PC-9 (cell line): ENCODE data around the gene SMAP1. TPM values are rescaled to one million over a fixed set of nuclear protein-coding genes. Genes with fewer than 3 reads are reported as not detected.

ENCODE experiments used
- BruUV-seq: library from RNA; stranded (reverse); fragments of 400-500 nt; replicated peaks from 2 replicates; lab custom pipeline; 2021; lab: Mats Ljungman, UMichigan
- CTCF ChIA-PET: fragments of 300-600 bp; sonication (Branson Sonifier 250); formaldehyde crosslinking; loops from one replicate; lab custom pipeline; 2022; ENCODE audit warnings: antibody characterized with exemption; lab: Charles Lee
- POLR2A ChIA-PET: fragments of 300-600 bp; sonication (Branson Sonifier 250); formaldehyde crosslinking; loops from one replicate; lab custom pipeline; 2022; ENCODE audit warnings: antibody characterized with exemption; ENCODE audit not compliant: unreplicated experiment; lab: Charles Lee
- DNase-seq, 2 experiments: peaks; one replicate each; pipeline versions ENCODE4 v3.0.0 to v3.0.0-alpha.2; 2015 to 2022; ENCODE audit warnings: mixed read lengths in 1 of 2
- H2AFZ ChIP-seq: fragments of 200-600 bp; sonication (generic); 2 replicates; pipeline ENCODE4 v1.8.1; 2017; ENCODE audit warnings: antibody characterized with exemption
- H3F3A ChIP-seq: fragments of 200-600 bp; sonication (generic); 2 replicates; pipeline ENCODE4 v1.8.1; 2017; ENCODE audit warnings: antibody characterized with exemption, mild to moderate bottlenecking, low read depth; ENCODE audit not compliant: insufficient read depth
- H3K27ac ChIP-seq: fragments of 200-600 bp; sonication (generic); 2 replicates; pipeline ENCODE4 v1.6.1; 2016; ENCODE audit warnings: mixed run types
- H3K27me3 ChIP-seq: fragments of 200-600 bp; sonication (generic); 2 replicates; pipeline ENCODE4 v1.6.1; 2016; ENCODE audit warnings: low read depth, mixed run types; ENCODE audit not compliant: insufficient read depth
- H3K36me3 ChIP-seq: fragments of 200-600 bp; sonication (generic); 2 replicates; pipeline ENCODE4 v1.6.1; 2016; ENCODE audit warnings: low read depth, mixed run types
- H3K4me1 ChIP-seq: fragments of 200-600 bp; sonication (generic); replicated peaks from 2 replicates; pipeline ENCODE4 v1.6.1; 2016; ENCODE audit warnings: mixed run types; ENCODE audit not compliant: insufficient read depth
- H3K4me2 ChIP-seq: fragments of 200-600 bp; sonication (generic); 2 replicates; pipeline ENCODE4 v1.6.1; 2017; ENCODE audit warnings: mixed run types
- H3K4me3 ChIP-seq: fragments of 200-600 bp; sonication (generic); 2 replicates; pipeline ENCODE4 v1.6.1; 2016; ENCODE audit warnings: mixed run types
- H3K79me2 ChIP-seq: fragments of 200-600 bp; sonication (generic); 2 replicates; pipeline ENCODE4 v1.6.1; 2017; ENCODE audit warnings: low read depth, mixed run types
- H3K9me2 ChIP-seq: fragments of 200-600 bp; sonication (generic); 2 replicates; pipeline ENCODE4 v1.8.1; 2017; ENCODE audit warnings: mild to moderate bottlenecking; ENCODE audit not compliant: insufficient read depth
- H3K9me3 ChIP-seq: fragments of 200-600 bp; sonication (generic); 2 replicates; pipeline ENCODE4 v1.8.1; 2016; ENCODE audit warnings: low read depth; ENCODE audit not compliant: insufficient read depth
- H4K20me1 ChIP-seq: fragments of 200-600 bp; sonication (generic); 2 replicates; pipeline ENCODE4 v1.8.1; 2017; ENCODE audit not compliant: insufficient read depth
- EZH2 ChIP-seq: fragments of 200-600 bp; sonication (generic); IDR thresholded peaks from 2 replicates; pipeline ENCODE4 v1.8.0; 2017; ENCODE audit warnings: antibody characterized with exemption, low read depth
- intact Hi-C: fragments of 100-400 bp; cut with micrococcal nuclease; formaldehyde crosslinking; loops from one replicate; pipeline ENCODE4 v1.10.0; 2022; ENCODE audit not compliant: unreplicated experiment
- total RNA-seq: library from RNA; stranded (reverse); gene quantifications from 2 replicates; pipeline ENCODE4 v1.2.3, GENCODE V29; 2021
- TF ChIP-seq, protein P1 (sequence below): fragments of 200-600 bp; sonication (generic); conservative IDR thresholded peaks from 2 replicates; pipeline ENCODE4 v1.6.1; 2017; ENCODE audit warnings: mixed run types, antibody characterized with exemption, mild to moderate bottlenecking, moderate library complexity

SMAP1 gene
- total RNA-seq, 1 experiment from 2014 or later, result 29.3 TPM

- ChIA-PET POLR2A (no interaction called here), CTCF (interaction anchor here (0.7 kb wide), 1 partner anchor 352 kb away, joined by 7 read pairs; no protein-coding TSS in a partner anchor)
- Histone ChIP-seq H3K9me2 (no peaks in the 10 kb centered on the region), H3K9me3 (no peaks in the 10 kb centered on the region; the same call in 1 of the 2 replicates), H3F3A (0 out of 2 replicates have a peak, but pooled peaks cover 6% of the 10 kb centered on the region), H3K79me2 (peaks cover 74% of the 10 kb centered on the region), H2AFZ (no peak overlapping the region), H3K4me1 (peaks cover 21% of the 10 kb centered on the region; the same call in 1 of the 2 replicates), H3K27me3 (no peaks in the 10 kb centered on the region), H4K20me1 (no peaks in the 10 kb centered on the region; the same call in none of the 2 replicates), H3K4me2 (no peak overlapping the region), H3K27ac (no peak overlapping the region), H3K36me3 (no peaks in the 10 kb centered on the region), H3K4me3 (no peak overlapping the region)
- intact Hi-C loops, result no loop called here
- BruUV-seq, result no TSS peak
- TF ChIP-seq, protein P1, sequence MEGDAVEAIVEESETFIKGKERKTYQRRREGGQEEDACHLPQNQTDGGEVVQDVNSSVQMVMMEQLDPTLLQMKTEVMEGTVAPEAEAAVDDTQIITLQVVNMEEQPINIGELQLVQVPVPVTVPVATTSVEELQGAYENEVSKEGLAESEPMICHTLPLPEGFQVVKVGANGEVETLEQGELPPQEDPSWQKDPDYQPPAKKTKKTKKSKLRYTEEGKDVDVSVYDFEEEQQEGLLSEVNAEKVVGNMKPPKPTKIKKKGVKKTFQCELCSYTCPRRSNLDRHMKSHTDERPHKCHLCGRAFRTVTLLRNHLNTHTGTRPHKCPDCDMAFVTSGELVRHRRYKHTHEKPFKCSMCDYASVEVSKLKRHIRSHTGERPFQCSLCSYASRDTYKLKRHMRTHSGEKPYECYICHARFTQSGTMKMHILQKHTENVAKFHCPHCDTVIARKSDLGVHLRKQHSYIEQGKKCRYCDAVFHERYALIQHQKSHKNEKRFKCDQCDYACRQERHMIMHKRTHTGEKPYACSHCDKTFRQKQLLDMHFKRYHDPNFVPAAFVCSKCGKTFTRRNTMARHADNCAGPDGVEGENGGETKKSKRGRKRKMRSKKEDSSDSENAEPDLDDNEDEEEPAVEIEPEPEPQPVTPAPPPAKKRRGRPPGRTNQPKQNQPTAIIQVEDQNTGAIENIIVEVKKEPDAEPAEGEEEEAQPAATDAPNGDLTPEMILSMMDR, result no peak
- TF ChIP-seq EZH2, result no peak
- peak in 1 of 2 experiments; percentile 46 for DNase-seq
These were observed 9.1 kb downstream of the SMAP1 start for GRCh38 chr6:70676821-70677220.

DNA sequence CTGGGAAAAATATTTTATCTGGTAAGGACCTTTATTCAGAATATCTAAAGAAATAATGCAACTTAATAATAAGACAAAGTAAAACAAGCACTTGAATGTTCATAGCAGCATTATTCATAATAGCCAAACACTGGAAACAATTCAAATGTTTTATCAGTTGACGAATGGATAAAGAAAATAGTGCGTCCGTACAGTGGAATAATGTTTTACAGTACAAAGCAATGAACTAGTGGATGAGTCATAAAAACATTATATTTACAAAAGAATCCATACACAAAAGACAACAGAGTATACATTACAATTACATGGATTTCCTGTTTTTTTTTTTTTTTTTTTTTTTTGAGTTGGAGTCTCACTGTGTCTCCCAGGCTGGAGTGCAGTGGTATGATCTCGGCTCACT lies 12.7 kb downstream of the SMAP1 start:
- Histone ChIP-seq H3K4me3 (no peak overlapping the region), H3K27me3 (no peaks in the 10 kb centered on the region), H3K9me2 (no peaks in the 10 kb centered on the region), H3K4me1 (peaks cover 15% of the 10 kb centered on the region), H3F3A (peaks cover 10% of the 10 kb centered on the region; the same call in 1 of the 2 replicates), H4K20me1 (peaks cover 10% of the 10 kb centered on the region), H2AFZ (no peak overlapping the region), H3K4me2 (no peak overlapping the region), H3K27ac (no peak overlapping the region), H3K36me3 (no peaks in the 10 kb centered on the region), H3K79me2 (peaks cover 60% of the 10 kb centered on the region), H3K9me3 (no peaks in the 10 kb centered on the region; the same call in 1 of the 2 replicates)
- ChIA-PET POLR2A (no interaction called here), CTCF (no interaction called here)
- TF ChIP-seq, protein P1, result no peak
- no peak for TF ChIP-seq EZH2
- BruUV-seq, result no TSS peak
- intact Hi-C loops, result no loop called here
- no peak for DNase-seq

DNA sequence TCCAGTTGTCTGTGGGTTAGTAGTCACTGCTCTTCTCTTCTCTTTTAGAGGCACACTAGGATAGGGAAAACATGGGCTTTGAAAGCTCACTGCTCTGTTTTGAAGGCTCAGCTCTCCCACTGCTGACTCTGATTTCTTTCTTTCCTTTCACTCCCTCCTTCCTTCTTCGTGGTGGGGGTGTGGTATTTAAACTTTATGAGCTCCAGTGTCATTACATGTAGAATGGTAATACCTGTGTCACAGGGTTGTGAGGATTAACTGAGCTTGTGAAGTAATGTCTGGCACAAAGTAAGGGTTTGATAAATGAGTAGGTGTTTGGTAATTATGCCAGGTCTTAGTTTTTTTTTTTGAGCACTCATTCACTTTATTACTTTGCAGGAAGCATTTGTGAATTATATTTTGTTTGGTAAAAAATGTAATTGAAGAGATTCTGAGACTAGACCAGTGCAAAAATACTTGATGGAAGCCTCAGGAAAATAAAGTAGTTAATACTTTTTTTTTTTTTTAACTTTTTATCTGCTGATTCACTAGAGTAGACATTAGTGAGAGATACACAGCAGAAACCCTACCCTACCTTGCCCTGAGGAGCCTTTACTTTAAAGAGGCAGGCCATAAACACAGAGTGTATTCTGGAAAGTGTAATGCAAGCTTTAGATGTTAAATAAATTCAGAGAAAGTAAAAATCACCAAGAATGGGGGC lies 17.3 kb downstream of the SMAP1 start:
- CTCF ChIA-PET, result interaction anchor here (0.6 kb wide), 1 partner anchor 16 kb away, joined by 4 read pairs; no protein-coding TSS in a partner anchor
- intact Hi-C loops, result loop anchor here (5.0 kb wide), 2 partner anchors 313 to 373 kb away; no protein-coding TSS in a partner anchor
- BruUV-seq, result no TSS peak
- Histone ChIP-seq H3K27ac (0 out of 2 replicates have a peak overlapping the region, but pooled peaks have one; percentile 16), H3K36me3 (no peaks in the 10 kb centered on the region), H3K79me2 (peaks cover 60% of the 10 kb centered on the region), H3K4me3 (no peak overlapping the region), H3K9me2 (no peaks in the 10 kb centered on the region), H3K4me2 (peak overlapping the region; percentile 23; the same call in 1 of the 2 replicates), H3K4me1 (peaks cover 6% of the 10 kb centered on the region), H2AFZ (no peak overlapping the region), H3K9me3 (no peaks in the 10 kb centered on the region; the same call in 1 of the 2 replicates), H3F3A (peaks cover 9% of the 10 kb centered on the region; the same call in 1 of the 2 replicates), H4K20me1 (peaks cover 32% of the 10 kb centered on the region), H3K27me3 (no peaks in the 10 kb centered on the region)
- no peak for TF ChIP-seq EZH2
- TF ChIP-seq, protein P1, result no peak
- DNase-seq, result no peak
- POLR2A ChIA-PET, result interaction anchor here (0.6 to 0.7 kb wide), 2 partner anchors 18 to 286 kb away, joined by 3 to 4 read pairs; no protein-coding TSS in a partner anchor
